HG02852 (cell line): ENCODE measurements around the gene DDR2.
"Not testable (repeated sequence)": the region's sequence is repeated elsewhere in the genome, so short reads cannot be mapped to it uniquely, and the experiment has no call there.

Experiments used
- ATAC-seq: cut with Tn5 transposase; IDR thresholded peaks from one replicate; pipeline ENCODE4 v1.9.1; 2021; ENCODE audit warnings: mild to moderate bottlenecking, moderate library complexity; ENCODE audit not compliant: unreplicated experiment

DDR2 gene

GRCh38 chr1:162632217-162632666, at the start of gene DDR2:
Gene DDR2 (plus strand): TSS chr1:162632464. CDS start chr1:162719064, 86,600 bp downstream.
- no peak for ATAC-seq

- not testable (repeated sequence) for ATAC-seq
Observed at GRCh38 chr1:162582901-162583300, 49.4 kb upstream of the DDR2 start.

DNA sequence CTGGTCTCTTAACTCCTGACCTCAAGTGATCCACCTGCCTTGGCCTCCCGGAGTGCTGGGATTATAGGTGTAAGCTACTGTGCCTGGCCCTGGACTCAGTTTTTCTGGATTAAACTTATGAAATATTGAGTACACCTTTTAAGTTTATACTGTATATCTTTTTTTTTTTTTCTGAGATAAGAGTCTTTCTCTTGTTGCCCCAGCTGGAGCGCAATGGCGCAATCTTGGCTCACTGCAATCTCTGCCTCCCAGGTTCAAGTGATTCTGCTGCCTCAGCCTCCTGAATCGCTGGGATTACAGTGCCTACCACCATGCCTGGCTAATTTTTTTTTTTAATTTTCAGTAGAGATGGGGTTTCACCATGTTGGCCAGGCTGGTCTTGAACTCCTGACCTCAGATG, 47.2 kb upstream of the DDR2 start:
- not testable (repeated sequence) for ATAC-seq

DNA sequence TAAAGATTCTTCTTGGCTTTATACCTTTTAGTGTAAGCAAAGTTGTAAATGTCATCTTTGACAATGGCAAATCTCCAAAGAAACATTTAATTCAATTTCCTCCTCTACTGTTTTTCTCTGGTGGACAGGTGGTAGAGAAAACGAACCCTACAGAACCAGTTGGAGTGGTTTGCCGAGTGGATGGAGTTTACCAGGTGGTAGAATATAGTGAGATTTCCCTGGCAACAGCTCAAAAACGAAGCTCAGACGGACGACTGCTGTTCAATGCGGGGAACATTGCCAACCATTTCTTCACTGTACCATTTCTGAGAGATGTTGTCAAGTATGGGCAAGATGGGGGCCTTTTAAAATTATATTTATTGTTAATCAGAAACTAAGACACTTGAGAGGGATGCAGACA, 44.9 kb upstream of the DDR2 start:
- ATAC-seq, result no peak

DNA sequence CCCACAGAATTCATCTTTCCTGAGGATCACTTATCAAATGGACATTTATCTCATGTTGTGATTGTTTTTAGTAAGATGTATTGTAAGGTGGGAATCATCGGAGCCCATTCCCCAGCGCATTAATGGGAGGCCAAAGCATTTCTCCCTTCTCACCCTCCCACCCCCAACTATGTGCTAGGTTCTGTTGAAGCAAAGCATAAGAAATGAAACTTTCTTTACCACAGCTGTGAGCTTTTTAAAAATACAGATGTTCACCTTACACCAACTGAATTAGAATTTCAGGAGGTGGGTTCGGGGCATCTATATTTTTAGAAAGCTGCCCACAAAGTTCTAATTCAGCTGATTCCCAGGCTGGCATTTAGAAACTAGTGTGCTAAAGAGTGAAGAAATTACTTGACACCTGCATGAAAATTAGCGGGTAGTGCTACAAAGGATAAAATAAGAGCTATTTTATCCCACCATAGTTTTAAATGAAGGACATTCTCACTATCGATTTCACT, 44.5 kb upstream of the DDR2 start:
- no peak for ATAC-seq

DNA sequence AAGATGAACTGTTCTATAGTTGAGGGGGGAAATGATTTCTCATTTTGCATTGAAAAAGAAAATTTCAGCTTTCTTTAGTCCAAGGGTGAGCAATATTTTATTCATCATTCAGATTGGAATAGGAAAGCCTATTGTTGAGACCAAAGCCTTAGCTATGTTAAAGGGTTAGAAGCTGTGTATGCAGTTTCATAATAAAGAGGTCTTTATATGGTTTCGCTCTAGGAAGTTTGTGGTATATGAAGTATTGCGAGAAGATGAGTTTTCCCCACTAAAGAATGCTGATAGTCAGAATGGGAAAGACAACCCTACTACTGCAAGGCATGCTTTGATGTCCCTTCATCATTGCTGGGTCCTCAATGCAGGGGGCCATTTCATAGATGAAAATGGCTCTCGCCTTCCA, 42.2 kb upstream of the DDR2 start:
- ATAC-seq, result no peak

DNA sequence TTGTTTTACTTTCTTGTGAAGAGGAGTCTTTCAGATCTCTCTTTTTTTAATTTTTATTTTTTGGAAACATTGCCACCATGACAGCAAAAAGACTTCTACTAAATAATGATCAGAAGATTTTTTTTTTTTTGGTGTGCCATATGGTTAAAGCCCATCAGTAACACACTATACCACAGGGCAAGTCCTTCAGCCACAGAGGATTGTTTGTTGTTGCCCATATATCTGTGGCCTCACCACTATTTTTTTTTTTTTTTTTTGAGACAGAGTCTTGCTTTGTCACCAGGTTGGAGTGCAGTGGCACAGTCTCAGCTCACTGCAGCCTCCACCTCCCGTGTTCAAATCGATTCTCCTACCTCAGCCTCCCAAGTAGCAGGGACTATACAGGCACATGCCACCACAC, 41.6 kb upstream of the DDR2 start:
- no peak for ATAC-seq

DNA sequence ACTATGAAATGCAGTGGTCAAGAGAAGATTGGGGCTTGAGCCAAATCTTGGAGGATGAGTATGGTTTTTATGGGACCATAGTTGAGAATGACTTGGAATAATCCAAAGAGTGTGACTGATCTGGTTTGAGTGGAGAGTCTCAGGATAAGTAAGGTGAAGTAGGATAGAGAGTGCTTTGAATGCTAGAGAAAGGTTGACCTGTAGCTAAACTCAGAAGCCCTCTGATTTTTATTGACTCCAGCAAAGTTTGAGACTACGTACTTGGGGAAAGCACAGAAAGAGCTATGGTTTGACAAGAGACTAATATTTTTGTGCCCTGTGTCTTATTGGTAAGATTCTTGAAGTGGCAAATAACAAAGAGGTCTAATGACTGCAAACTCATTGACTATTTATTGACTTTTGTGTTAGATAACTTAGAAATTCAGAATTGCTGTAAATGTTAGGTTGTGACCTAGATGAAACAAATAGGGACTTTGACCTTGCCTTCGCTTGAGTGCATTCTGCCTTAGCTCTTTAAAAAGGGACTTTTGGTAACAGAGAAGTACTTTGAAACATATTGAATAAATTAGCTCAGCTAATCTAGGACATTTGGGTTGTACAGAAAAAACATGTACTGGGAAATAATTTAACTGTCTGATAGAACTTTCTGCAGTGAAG, 35.6 kb upstream of the DDR2 start:
- no peak for ATAC-seq

GRCh38 chr1:162599451-162599850, 32.8 kb upstream of the DDR2 start:
- no peak for ATAC-seq

GRCh38 chr1:162603117-162603516, 29.1 kb upstream of the DDR2 start:
- not testable (repeated sequence) for ATAC-seq

- no peak for ATAC-seq
Observed at GRCh38 chr1:162605225-162605927, 26.9 kb upstream of the DDR2 start.

- no peak for ATAC-seq
Observed at GRCh38 chr1:162609306-162609705, 23.0 kb upstream of the DDR2 start.

DNA sequence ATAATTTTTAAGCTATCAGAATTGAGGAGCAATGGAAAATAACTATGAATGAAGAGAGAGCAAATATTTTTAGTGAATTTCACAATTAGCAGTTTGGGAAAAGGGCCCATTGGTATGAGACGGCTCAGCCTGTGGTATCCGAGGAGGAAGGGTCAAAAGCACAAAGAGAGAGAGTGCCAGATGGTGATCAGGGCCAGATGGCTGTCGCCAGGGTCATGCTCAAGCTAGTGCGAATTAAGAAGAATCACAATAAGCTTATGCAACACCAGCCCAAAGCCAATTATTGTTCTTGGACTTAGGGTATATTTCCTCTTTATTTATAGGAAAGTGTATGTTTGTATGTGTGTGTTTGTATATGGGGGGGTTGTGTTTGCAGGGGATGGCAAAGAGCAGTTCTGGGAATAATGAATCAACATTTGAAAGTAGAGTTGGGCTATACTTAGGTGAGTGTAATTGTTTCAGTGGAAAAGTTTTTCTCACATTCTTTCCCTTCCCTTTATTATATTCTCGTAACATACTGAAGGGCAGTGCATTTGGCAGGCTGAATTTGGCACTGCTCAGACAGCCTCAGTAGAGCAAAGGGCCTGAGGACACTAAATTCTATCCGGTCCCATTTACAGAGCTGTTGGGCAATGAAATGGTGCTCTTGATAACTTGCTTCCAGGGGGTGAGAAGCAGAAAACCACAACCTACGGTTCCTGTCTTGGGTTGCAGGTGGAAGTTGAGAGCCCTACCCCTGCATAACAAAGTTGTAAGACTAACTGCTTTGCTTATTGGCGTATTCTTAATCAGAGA, 19.5 kb upstream of the DDR2 start:
- no peak for ATAC-seq

DNA sequence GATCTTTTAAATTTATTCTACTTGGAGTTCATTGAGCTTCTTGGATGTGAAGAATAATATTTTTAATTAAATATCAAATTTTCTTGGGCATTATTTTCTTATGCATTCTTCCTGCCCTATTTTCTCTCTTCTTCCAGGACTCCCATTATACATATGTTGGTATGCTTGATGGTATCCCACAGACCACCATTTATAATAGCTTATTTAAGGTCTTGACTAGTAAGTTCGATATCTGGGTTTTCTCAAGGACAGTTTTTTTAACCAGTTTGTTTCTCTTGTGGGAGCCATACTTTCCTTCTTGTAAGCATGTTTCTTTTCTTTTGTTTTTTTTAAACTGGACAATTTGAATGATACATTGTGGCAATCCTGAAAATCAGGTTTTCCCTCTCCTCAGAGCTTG, 15.4 kb upstream of the DDR2 start:
- ATAC-seq, result no peak

DNA sequence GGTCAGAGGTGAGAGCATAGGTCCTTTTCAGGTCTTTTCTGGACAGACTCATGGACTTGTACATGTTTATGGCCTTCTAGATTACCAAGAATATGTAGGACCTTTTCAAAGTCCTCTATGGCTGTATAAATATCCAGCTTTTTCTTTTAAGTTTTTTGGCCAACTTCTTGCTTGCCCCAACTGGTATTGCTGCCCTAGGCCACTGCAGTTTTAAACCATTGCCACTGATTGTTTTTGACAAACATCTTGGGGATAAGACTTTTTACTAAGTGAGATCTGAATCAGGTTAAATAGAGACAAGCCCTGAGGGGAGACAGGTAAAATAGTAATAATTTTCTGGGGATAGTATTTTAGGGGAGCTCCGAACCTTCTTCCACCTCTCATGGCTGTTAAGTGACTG, 14.8 kb upstream of the DDR2 start:
- ATAC-seq, result no peak

DNA sequence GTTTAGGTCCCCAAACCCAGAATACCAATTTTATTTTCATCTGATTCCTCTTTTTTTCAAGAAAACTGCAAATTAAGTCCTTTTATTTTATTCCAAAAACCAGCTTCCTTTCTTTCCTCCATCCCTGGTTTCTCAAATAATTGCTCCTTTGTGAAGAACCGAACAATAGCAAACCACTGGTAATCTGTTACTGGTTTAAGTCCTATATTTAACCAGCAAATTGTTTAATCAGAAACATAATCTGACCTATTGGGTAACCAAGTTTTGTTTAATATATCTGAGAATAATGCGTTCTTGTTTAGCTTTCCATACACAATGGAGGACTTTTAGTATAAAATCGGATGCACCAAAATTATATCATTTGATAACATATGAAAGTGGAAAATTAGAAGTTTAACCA, 13.2 kb upstream of the DDR2 start:
- no peak for ATAC-seq

GRCh38 chr1:162621256-162621655, 11.0 kb upstream of the DDR2 start:
- no peak for ATAC-seq

- no peak for ATAC-seq
Observed at GRCh38 chr1:162625679-162626078, 6.6 kb upstream of the DDR2 start.

GRCh38 chr1:162626094-162626493, 6.2 kb upstream of the DDR2 start:
- ATAC-seq, result no peak

- no peak for ATAC-seq
Observed at GRCh38 chr1:162626761-162627160, 5.5 kb upstream of the DDR2 start.

GRCh38 chr1:162627662-162628296, 4.5 kb upstream of the DDR2 start:
- no peak for ATAC-seq
